ENCODE results near the gene RNU11.

DNA sequence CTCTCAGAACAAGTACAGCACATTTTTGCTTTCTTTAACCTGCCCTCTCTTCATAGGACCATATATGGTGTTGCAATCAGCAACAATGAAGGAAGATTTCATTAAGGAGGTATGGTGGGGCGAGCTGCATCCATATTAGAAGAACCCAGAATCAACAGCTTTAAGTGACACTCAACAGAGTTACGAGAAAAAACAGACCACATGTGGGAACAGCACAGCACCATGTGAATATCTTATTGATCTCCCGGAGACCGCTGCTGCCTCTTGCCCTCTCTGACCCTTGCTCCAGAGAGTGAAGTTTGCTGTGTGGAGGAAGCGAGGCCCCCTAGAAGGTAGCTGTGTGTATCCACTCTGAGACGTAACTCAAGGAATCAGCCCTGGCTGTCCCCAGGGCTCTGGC, 43.4 kb upstream of the RNU11 start:
- TF ChIP-seq, protein P1, sequence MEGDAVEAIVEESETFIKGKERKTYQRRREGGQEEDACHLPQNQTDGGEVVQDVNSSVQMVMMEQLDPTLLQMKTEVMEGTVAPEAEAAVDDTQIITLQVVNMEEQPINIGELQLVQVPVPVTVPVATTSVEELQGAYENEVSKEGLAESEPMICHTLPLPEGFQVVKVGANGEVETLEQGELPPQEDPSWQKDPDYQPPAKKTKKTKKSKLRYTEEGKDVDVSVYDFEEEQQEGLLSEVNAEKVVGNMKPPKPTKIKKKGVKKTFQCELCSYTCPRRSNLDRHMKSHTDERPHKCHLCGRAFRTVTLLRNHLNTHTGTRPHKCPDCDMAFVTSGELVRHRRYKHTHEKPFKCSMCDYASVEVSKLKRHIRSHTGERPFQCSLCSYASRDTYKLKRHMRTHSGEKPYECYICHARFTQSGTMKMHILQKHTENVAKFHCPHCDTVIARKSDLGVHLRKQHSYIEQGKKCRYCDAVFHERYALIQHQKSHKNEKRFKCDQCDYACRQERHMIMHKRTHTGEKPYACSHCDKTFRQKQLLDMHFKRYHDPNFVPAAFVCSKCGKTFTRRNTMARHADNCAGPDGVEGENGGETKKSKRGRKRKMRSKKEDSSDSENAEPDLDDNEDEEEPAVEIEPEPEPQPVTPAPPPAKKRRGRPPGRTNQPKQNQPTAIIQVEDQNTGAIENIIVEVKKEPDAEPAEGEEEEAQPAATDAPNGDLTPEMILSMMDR (conservative IDR thresholded peaks at IDR 0.05; ENCODE audit: low read depth, low read length) = no peak
- no peak for TF ChIP-seq EZH2 (IDR thresholded peaks at IDR 0.05; ENCODE audit: borderline replicate concordance, low read depth, low read length, poor library complexity, severe bottlenecking)

Data from A673 (cell line).